ENCODE results near the gene RYR3.

DNA sequence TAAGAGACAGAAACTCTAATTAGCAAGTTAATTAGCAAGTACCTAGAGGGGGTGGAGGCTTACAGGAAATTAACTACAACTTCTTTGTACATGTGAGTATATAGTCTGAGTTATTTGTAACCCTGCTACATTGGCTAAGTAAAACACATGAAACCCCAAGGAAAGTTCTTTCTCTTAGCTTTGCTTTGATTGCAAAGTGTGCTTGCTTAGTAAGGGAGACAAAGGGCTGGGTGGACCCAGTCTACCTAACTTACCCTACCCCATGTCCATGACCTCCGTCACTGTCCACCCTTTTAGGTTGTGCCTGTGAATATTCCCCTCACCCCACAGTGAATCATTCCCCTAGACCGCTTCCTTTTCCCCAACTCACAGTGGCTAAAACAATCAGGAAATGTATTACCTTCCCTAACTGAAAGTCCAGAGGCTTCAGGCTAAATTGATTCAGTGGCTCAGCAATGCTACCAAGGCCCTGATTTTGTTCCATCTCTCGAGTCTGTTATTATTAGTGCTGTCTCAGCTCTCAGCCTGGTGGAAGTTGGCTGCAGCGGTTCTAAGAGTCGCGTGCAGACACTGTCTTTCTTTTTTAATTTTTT, 31.1 kb upstream of the RYR3 start:
- TF ChIP-seq, protein P1, sequence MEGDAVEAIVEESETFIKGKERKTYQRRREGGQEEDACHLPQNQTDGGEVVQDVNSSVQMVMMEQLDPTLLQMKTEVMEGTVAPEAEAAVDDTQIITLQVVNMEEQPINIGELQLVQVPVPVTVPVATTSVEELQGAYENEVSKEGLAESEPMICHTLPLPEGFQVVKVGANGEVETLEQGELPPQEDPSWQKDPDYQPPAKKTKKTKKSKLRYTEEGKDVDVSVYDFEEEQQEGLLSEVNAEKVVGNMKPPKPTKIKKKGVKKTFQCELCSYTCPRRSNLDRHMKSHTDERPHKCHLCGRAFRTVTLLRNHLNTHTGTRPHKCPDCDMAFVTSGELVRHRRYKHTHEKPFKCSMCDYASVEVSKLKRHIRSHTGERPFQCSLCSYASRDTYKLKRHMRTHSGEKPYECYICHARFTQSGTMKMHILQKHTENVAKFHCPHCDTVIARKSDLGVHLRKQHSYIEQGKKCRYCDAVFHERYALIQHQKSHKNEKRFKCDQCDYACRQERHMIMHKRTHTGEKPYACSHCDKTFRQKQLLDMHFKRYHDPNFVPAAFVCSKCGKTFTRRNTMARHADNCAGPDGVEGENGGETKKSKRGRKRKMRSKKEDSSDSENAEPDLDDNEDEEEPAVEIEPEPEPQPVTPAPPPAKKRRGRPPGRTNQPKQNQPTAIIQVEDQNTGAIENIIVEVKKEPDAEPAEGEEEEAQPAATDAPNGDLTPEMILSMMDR (IDR thresholded peaks at IDR 0.05; ENCODE audit: insufficient read depth, low read length, poor library complexity, severe bottlenecking) = no peak
- TF ChIP-seq EZH2phosphoT487 (conservative IDR thresholded peaks at IDR 0.05; ENCODE audit: low read length) = no peak

Data from SU-DHL-6 (cell line).